Measurements from ENCODE around the gene CTSG.
"Not testable (repeated sequence)": the region's sequence is repeated elsewhere in the genome, so short reads cannot be mapped to it uniquely, and the experiment has no call there.

Gene CTSG

DNA sequence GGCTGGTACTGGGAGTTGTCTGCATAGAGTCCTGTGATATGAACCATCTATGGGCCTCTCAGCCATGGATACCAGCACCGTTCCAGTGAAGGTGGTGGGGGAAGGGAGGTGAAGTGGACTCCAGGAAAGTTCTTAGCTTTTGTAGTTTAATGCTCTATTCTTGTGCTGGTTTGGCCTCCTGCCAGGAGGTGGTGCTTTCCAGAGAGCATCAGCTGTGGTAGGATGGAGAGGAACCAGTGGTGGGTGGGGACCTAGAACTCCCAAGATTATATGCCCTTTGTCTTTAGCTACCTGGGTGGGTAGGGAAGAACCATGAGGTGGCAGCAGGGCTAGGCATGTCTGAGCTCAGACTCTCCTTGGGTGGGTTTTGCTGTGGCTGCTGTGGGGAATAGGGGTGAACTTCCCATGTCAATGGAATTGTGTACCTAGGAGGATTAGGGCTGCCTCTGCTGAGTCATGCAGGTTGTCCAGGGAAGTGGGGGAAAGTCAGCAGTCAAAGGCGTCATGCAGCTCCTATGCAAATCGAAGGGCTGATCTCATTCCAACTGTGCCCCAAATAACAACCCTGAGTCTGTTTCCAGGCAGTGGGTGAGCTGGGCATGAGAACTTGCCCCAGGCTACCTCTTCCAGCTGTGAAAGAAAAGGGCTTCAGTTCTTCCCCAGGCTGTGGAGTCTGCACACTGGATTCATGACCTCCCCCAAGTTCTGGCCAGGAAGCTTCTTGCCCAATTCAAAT is 19.2 kb upstream of the CTSG start:
- Histone ChIP-seq H3K4me3 (ENCODE audit: low read depth, low read length) (no peak overlapping the region; the same call in 1 of the 2 replicates), H3K9ac (ENCODE audit: low read length) (no peak overlapping the region), H3K27ac (ENCODE audit: low read depth, low read length) (no peak overlapping the region; the same call in 1 of the 2 replicates), H3K36me3 (ENCODE audit: control insufficient read depth, insufficient read depth, low read length) (no peaks in the 10 kb centered on the region), H3K4me1 (ENCODE audit: control insufficient read depth, insufficient read depth, low read length) (peaks cover 5% of the 10 kb centered on the region; the same call in 1 of the 2 replicates), H3K9me3 (ENCODE audit: control insufficient read depth, insufficient read depth, low read depth, low read length) (peaks cover 19% of the 10 kb centered on the region), H3K27me3 (ENCODE audit: control insufficient read depth, insufficient read depth, low read length) (no peaks in the 10 kb centered on the region)

DNA sequence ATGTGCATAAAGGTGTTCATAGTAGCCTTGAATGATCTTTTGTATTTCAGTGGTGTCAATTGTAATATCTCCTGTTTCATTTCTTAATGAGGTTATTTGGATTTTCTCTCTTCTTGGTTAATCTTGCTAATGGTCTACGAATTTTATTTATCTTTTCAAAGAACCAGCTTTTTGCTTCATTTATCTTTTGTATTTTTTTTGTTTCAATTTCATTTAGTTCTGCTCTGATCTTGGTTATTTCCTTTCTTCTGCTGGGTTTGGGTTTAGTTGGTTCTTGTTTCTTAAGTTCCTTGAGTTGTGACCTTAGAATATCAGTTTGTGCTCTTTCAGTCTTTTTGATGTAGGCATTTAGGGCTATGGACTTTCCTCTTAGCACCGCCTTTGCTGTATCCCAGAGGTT is 15.0 kb upstream of the CTSG start:
- H3K9ac ChIP-seq (ENCODE audit: low read length); H3K27me3 ChIP-seq (ENCODE audit: control insufficient read depth, insufficient read depth, low read length); H3K4me3 ChIP-seq (ENCODE audit: low read depth, low read length); H3K36me3 ChIP-seq (ENCODE audit: control insufficient read depth, insufficient read depth, low read length); H3K27ac ChIP-seq (ENCODE audit: low read depth, low read length); H3K4me1 ChIP-seq (ENCODE audit: control insufficient read depth, insufficient read depth, low read length): not testable (repeated sequence)
- H3K9me3 ChIP-seq (ENCODE audit: control insufficient read depth, insufficient read depth, low read depth, low read length): peaks cover 23% of the 10 kb centered on the region; the same call in 1 of the 2 replicates

DNA sequence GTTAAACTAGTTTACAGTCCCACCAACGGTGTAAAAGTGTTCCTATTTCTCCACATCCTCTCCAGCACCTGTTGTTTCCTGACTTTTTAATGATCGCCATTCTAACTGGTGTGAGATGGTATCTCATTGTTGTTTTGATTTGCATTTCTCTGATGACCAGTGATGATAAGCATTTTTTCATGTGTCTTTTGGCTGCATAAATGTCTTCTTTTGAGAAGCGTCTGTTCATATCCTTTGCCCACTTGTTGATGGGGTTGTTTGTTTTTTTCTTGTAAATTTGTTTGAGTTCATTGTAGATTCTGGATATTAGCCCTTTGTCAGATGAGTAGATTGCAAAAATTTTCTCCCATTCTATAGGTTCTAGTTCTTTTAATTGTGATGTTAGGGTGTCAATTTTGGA is 8.4 kb upstream of the CTSG start:
- not testable (repeated sequence) for H3K9ac ChIP-seq (ENCODE audit: low read length); H3K4me3 ChIP-seq (ENCODE audit: low read depth, low read length); H3K4me1 ChIP-seq (ENCODE audit: control insufficient read depth, insufficient read depth, low read length); H3K27me3 ChIP-seq (ENCODE audit: control insufficient read depth, insufficient read depth, low read length); H3K27ac ChIP-seq (ENCODE audit: low read depth, low read length); H3K36me3 ChIP-seq (ENCODE audit: control insufficient read depth, insufficient read depth, low read length)
- peaks cover 11% of the 10 kb centered on the region; the same call in 1 of the 2 replicates for H3K9me3 ChIP-seq (ENCODE audit: control insufficient read depth, insufficient read depth, low read depth, low read length)

DNA sequence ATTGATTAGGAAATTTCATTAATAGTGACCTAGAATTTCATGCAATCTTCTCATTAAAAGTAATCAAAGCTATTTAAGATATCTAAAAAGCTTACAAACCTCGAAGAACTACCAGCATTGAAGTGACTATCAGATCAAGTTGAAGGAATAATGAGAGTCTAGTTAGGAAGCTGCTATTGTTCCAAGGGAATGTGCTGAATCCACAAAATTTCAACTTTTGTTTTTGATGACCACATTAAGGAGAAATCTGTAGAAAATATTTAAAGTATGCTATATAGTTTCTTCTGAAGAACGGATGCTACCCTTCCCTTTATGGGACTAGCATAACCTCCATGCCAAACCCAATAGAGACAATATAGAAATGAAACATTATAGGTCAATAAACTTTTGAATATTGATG is 2.5 kb upstream of the CTSG start:
- H3K4me1 ChIP-seq (ENCODE audit: control insufficient read depth, insufficient read depth, low read length): 0 out of 2 replicates have a peak, but pooled peaks cover 4% of the 10 kb centered on the region
- no peak overlapping the region for H3K27ac ChIP-seq (ENCODE audit: low read depth, low read length)
- H3K27me3 ChIP-seq (ENCODE audit: control insufficient read depth, insufficient read depth, low read length): no peaks in the 10 kb centered on the region
- no peak overlapping the region for H3K9ac ChIP-seq (ENCODE audit: low read length)
- H3K9me3 ChIP-seq (ENCODE audit: control insufficient read depth, insufficient read depth, low read depth, low read length): no peaks in the 10 kb centered on the region
- H3K36me3 ChIP-seq (ENCODE audit: control insufficient read depth, insufficient read depth, low read length): no peaks in the 10 kb centered on the region
- H3K4me3 ChIP-seq (ENCODE audit: low read depth, low read length): no peak overlapping the region

DNA sequence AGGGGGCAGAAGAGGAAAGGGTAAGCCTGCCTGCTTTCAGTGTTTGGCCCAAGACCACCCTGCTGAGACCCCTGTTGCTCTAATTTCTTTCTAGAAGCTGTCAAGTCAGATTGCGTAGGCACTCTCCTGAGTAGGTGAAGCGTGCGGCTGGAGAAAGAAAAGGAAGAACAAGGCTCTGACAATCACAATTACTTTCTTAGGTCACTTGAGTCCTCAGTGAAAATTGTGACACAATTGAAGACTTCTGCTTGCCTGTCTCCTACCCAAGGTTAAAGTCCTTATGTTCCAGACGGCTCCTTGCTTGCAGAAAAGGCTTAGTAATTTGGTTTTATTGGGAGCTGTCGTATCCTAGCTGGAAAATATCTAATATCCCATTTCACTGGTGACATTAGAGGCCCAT is 721 bp upstream of the CTSG start:
- Histone ChIP-seq H3K27me3 (ENCODE audit: control insufficient read depth, insufficient read depth, low read length) (no peaks in the 10 kb centered on the region), H3K9ac (ENCODE audit: low read length) (no peak overlapping the region)

DNA sequence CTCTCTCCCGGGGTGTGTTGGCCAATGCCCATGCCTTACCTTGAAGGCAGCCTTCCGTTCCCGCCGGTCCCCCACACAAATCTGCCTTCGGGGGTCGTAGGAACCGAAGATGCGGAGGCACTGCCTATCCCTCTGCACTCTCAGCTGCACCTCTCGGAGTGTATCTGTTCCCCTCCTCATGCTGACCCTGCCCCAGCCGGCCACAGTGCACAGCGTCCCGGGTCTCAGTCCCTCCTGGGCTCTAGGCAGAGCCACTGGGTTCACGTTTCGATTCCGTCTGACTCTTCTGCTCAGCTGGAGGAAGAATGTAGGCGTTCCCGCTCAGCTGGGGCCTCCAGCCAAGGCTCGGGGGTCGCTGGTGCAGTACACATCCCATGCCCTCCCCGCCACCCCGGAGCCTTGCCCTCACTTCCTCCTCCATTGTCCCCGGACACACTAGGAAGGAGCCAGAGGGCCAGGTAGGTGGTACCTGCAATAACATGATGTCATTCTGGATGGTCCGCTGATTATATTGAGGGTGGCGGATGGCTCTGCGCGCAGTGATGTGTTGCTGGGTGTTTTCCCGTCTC is 1.8 kb downstream of the CTSG start:
- Histone ChIP-seq H3K4me3 (ENCODE audit: low read depth, low read length) (no peak overlapping the region), H3K36me3 (ENCODE audit: control insufficient read depth, insufficient read depth, low read length) (no peaks in the 10 kb centered on the region), H3K27me3 (ENCODE audit: control insufficient read depth, insufficient read depth, low read length) (no peaks in the 10 kb centered on the region), H3K9ac (ENCODE audit: low read length) (no peak overlapping the region), H3K9me3 (ENCODE audit: control insufficient read depth, insufficient read depth, low read depth, low read length) (no peaks in the 10 kb centered on the region), H3K27ac (ENCODE audit: low read depth, low read length) (no peak overlapping the region), H3K4me1 (ENCODE audit: control insufficient read depth, insufficient read depth, low read length) (0 out of 2 replicates have a peak, but pooled peaks cover 4% of the 10 kb centered on the region)

More for the DNA sequence above, 721 bp upstream of the CTSG start:
- no peaks in the 10 kb centered on the region for H3K9me3 ChIP-seq (ENCODE audit: control insufficient read depth, insufficient read depth, low read depth, low read length)
- H3K36me3 ChIP-seq (ENCODE audit: control insufficient read depth, insufficient read depth, low read length): no peaks in the 10 kb centered on the region
- H3K27ac ChIP-seq (ENCODE audit: low read depth, low read length): no peak overlapping the region
- 0 out of 2 replicates have a peak, but pooled peaks cover 4% of the 10 kb centered on the region for H3K4me1 ChIP-seq (ENCODE audit: control insufficient read depth, insufficient read depth, low read length)
- H3K4me3 ChIP-seq (ENCODE audit: low read depth, low read length): no peak overlapping the region

DNA sequence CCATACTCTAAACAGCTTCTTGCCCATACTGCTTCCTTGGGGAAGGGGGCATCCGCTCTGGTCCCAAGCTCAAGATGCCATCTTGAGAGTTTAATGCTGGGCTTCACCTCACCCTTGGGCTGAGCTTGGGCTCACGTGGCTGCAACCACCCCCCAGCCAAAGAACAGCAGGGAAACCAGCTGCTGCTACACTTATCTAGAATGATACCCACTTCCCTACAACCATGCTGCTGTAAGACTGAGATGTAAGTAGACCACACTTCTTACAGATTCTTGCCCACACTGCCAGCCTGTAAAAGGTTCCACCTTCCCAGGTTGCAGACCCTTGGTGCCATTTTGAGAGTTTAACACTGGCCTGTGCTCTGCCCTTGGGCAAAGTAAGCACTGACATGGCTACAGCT is 9.7 kb downstream of the CTSG start:
- no peak overlapping the region for H3K9ac ChIP-seq (ENCODE audit: low read length)
- H3K27me3 ChIP-seq (ENCODE audit: control insufficient read depth, insufficient read depth, low read length): no peaks in the 10 kb centered on the region
- no peaks in the 10 kb centered on the region for H3K4me1 ChIP-seq (ENCODE audit: control insufficient read depth, insufficient read depth, low read length)
- H3K4me3 ChIP-seq (ENCODE audit: low read depth, low read length): no peak overlapping the region
- H3K36me3 ChIP-seq (ENCODE audit: control insufficient read depth, insufficient read depth, low read length): no peaks in the 10 kb centered on the region
- no peak overlapping the region for H3K27ac ChIP-seq (ENCODE audit: low read depth, low read length)
- H3K9me3 ChIP-seq (ENCODE audit: control insufficient read depth, insufficient read depth, low read depth, low read length): peaks cover 16% of the 10 kb centered on the region; the same call in 1 of the 2 replicates

DNA sequence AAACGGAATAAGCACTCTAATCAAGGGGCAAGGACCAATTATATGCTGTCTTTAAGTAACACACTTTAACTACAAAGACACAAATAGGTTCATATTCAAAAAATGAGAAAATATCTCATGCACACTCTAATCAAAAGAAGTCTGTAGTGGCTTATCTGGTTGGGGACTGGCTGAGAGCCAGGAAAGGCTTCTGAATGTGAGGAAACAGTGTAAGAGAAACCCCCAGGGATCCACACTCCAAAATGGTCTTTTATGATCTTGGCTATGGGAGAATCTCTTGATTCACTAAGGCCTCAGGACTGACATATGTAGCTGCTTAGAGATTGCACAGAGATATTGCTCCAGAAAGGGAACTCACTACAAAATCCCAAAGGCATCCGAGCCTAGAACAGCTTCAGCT is 10.3 kb downstream of the CTSG start:
- Histone ChIP-seq H3K27ac (ENCODE audit: low read depth, low read length) (no peak overlapping the region), H3K36me3 (ENCODE audit: control insufficient read depth, insufficient read depth, low read length) (no peaks in the 10 kb centered on the region), H3K27me3 (ENCODE audit: control insufficient read depth, insufficient read depth, low read length) (no peaks in the 10 kb centered on the region), H3K4me3 (ENCODE audit: low read depth, low read length) (no peak overlapping the region), H3K9me3 (ENCODE audit: control insufficient read depth, insufficient read depth, low read depth, low read length) (peaks cover 16% of the 10 kb centered on the region; the same call in 1 of the 2 replicates), H3K9ac (ENCODE audit: low read length) (no peak overlapping the region), H3K4me1 (ENCODE audit: control insufficient read depth, insufficient read depth, low read length) (no peaks in the 10 kb centered on the region)

DNA sequence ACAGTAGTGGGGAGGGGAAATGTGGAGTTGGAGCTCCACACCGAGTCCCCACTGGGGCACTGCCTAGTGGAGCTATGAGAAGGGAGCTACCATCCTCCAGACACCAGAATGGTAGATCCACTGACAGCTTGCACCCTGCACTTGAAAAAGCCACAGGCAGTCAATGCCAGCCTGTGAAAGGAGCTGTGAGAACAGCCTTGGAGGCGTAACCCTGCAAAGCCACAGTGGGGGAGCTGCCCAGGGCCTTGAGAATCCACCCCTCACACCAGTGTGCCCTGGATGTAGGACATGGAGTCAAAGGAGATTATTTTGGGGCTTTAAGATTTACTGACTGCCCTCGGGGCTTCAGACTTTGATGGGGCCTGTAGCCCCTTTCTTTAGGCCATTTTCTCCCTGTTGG is 12.5 kb downstream of the CTSG start:
- H3K9me3 ChIP-seq (ENCODE audit: control insufficient read depth, insufficient read depth, low read depth, low read length): peaks cover 16% of the 10 kb centered on the region; the same call in 1 of the 2 replicates
- no peak overlapping the region for H3K27ac ChIP-seq (ENCODE audit: low read depth, low read length)
- H3K9ac ChIP-seq (ENCODE audit: low read length): no peak overlapping the region
- H3K27me3 ChIP-seq (ENCODE audit: control insufficient read depth, insufficient read depth, low read length): no peaks in the 10 kb centered on the region
- H3K4me1 ChIP-seq (ENCODE audit: control insufficient read depth, insufficient read depth, low read length): no peaks in the 10 kb centered on the region
- H3K4me3 ChIP-seq (ENCODE audit: low read depth, low read length): no peak overlapping the region
- no peaks in the 10 kb centered on the region for H3K36me3 ChIP-seq (ENCODE audit: control insufficient read depth, insufficient read depth, low read length)

DNA sequence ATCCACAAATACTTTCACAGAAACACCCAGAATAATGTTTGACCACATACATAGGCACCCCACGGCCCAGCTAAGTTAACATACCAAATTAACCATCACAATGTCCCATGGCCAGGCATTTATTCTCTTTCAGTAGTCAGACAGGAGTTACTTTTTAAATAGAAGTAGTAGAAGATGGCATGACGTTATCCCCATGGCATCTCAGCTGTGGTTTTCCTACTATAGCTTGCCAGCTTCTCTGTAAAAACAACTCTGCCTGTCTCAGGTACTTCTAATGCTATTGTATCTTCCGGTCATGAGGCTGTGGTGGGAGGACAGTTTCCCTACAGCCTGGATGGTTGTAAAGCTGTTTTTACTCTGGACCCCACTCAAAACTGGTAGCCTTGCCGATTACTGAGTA is 19.3 kb downstream of the CTSG start:
- H3K9ac ChIP-seq (ENCODE audit: low read length): no peak overlapping the region
- H3K27ac ChIP-seq (ENCODE audit: low read depth, low read length): no peak overlapping the region
- H3K4me1 ChIP-seq (ENCODE audit: control insufficient read depth, insufficient read depth, low read length): no peaks in the 10 kb centered on the region
- H3K9me3 ChIP-seq (ENCODE audit: control insufficient read depth, insufficient read depth, low read depth, low read length): peaks cover 13% of the 10 kb centered on the region; the same call in 1 of the 2 replicates
- H3K4me3 ChIP-seq (ENCODE audit: low read depth, low read length): no peak overlapping the region
- H3K36me3 ChIP-seq (ENCODE audit: control insufficient read depth, insufficient read depth, low read length): no peaks in the 10 kb centered on the region
- H3K27me3 ChIP-seq (ENCODE audit: control insufficient read depth, insufficient read depth, low read length): no peaks in the 10 kb centered on the region

DNA sequence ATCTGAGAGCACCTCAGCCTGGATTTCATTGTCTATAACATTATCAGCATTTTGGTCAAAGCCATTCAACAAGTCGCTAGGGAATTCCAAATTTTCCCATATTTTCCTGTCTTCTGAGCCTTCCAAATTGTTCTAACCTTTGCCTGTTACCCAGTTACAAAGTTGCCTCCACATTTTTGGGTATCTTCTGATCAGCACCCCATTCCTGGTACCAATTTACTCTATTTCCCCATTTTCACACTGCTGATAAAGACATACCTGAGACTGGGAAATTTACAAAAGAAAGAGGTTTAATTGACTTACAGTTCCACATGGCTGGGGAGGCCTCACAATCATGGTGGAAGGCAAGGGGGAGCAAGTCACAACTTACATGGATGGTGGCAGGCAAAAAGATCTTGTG is 27.0 kb downstream of the CTSG start:
- H3K27me3 ChIP-seq (ENCODE audit: control insufficient read depth, insufficient read depth, low read length); H3K4me1 ChIP-seq (ENCODE audit: control insufficient read depth, insufficient read depth, low read length); H3K36me3 ChIP-seq (ENCODE audit: control insufficient read depth, insufficient read depth, low read length); H3K9ac ChIP-seq (ENCODE audit: low read length); H3K4me3 ChIP-seq (ENCODE audit: low read depth, low read length); H3K27ac ChIP-seq (ENCODE audit: low read depth, low read length): not testable (repeated sequence)
- H3K9me3 ChIP-seq (ENCODE audit: control insufficient read depth, insufficient read depth, low read depth, low read length): peaks cover 50% of the 10 kb centered on the region
